A673 (cell line): ENCODE results near the gene NELL1.

ENCODE experiments used
- CTCF ChIP-seq: fragments of 300-800, 200-600 bp; sonication (generic); conservative IDR thresholded peaks from 2 replicates; pipeline ENCODE4 v1.5.1; 2017; ENCODE audit warnings: low read depth, mild to moderate bottlenecking, antibody characterized with exemption, low read length, moderate library complexity, mixed read lengths
- EZH2 ChIP-seq: fragments of 200-600 bp; sonication (generic); IDR thresholded peaks from 2 replicates; pipeline ENCODE4 v1.6.1; 2017; ENCODE audit warnings: borderline replicate concordance, low read depth, mild to moderate bottlenecking, mixed read lengths, antibody characterized with exemption, low read length; ENCODE audit not compliant: poor library complexity, severe bottlenecking

GRCh38 chr11:21537980-21538379 lies 868.6 kb downstream of the NELL1 start:
- TF ChIP-seq CTCF (no peak), EZH2 (no peak)
